Keratinocyte (primary cell): ENCODE measurements around the gene SLC43A3.

Experiments used
- CTCF ChIP-seq, 3 experiments: IDR thresholded peaks in 1 of 3; conservative IDR thresholded peaks in 1 of 3; optimal IDR thresholded peaks in 1 of 3; 2 replicates in 2 of 3; 3 replicates in 1 of 3; pipeline versions ENCODE3 to v1.5.1; 2011; ENCODE audit warnings: low read length in 3 of 3, mild to moderate bottlenecking in 3 of 3, moderate library complexity in 2 of 3, control low read depth in 1 of 3, inconsistent platforms in 1 of 3; ENCODE audit not compliant: insufficient read depth in 2 of 3; ENCODE audit errors: extremely low read depth in 1 of 3
- EZH2 ChIP-seq: IDR thresholded peaks from one replicate; pipeline ENCODE4 v1.6.1; 2012; ENCODE audit warnings: inconsistent platforms, mild to moderate bottlenecking, low read length, moderate library complexity

GRCh38 chr11:57460758-57461749 is 34.1 kb upstream of the SLC43A3 start:
- TF ChIP-seq CTCF (optimal IDR thresholded peaks at IDR 0.05 in 1 of 3, IDR thresholded peaks at IDR 0.05 in 1 of 3, conservative IDR thresholded peaks at IDR 0.05 in 1 of 3; ENCODE audit: extremely low read depth in 1 of 3, insufficient read depth in 2 of 3, low read length in 3 of 3) (no peak), EZH2 (peak; percentile 65)
